GM12875 (cell line): ENCODE measurements around the gene RASEF.
"Not testable (repeated sequence)": the region's sequence is repeated elsewhere in the genome, so short reads cannot be mapped to it uniquely, and the experiment has no call there.

Source experiments
- H3K4me3 ChIP-seq: one replicate; pipeline ENCODE4 v1.5.1; 2011; ENCODE audit warnings: low read depth, low read length, control low read depth
- CTCF ChIP-seq: IDR thresholded peaks from 2 replicates; pipeline ENCODE4 v1.5.1; 2011; ENCODE audit warnings: low read depth, mild to moderate bottlenecking, control low read depth, inconsistent platforms, low read length, moderate library complexity, borderline replicate concordance; ENCODE audit not compliant: insufficient read depth

Gene RASEF

GRCh38 chr9:83081846-83082245 lies 18.9 kb upstream of the RASEF start:
- no peak for TF ChIP-seq CTCF
- no peak overlapping the region for H3K4me3 ChIP-seq

- no peak for TF ChIP-seq CTCF
Observed at GRCh38 chr9:83081010-83081409, 18.1 kb upstream of the RASEF start.

GRCh38 chr9:83075932-83076331 lies 13.0 kb upstream of the RASEF start:
- H3K4me3 ChIP-seq: not testable (repeated sequence)

More at GRCh38 chr9:83081010-83081409, 18.1 kb upstream of the RASEF start:
- H3K4me3 ChIP-seq: no peak overlapping the region

GRCh38 chr9:83072498-83072897 lies 9.6 kb upstream of the RASEF start:
- not testable (repeated sequence) for H3K4me3 ChIP-seq

GRCh38 chr9:83071626-83072025 lies 8.7 kb upstream of the RASEF start:
- no peak overlapping the region for H3K4me3 ChIP-seq
- TF ChIP-seq CTCF: no peak

- TF ChIP-seq CTCF: no peak
- H3K4me3 ChIP-seq: no peak overlapping the region
Observed at GRCh38 chr9:83070261-83070660, 7.3 kb upstream of the RASEF start.

GRCh38 chr9:83069651-83070050 lies 6.7 kb upstream of the RASEF start:
- TF ChIP-seq CTCF: no peak
- H3K4me3 ChIP-seq: no peak overlapping the region

GRCh38 chr9:83068414-83068813 lies 5.5 kb upstream of the RASEF start:
- no peak overlapping the region for H3K4me3 ChIP-seq
- TF ChIP-seq CTCF: no peak

- no peak for TF ChIP-seq CTCF
- no peak overlapping the region for H3K4me3 ChIP-seq
Observed at GRCh38 chr9:83067579-83067978, 4.6 kb upstream of the RASEF start.
